GM10266 (cell line): Measurements from ENCODE around the gene SUPT7L.

Experiments
- DNase-seq: peaks from one replicate; pipeline ENCODE4 v3.0.0; 2012; ENCODE audit errors: extremely low spot score
- TF ChIP-seq, protein P1 (sequence below): IDR thresholded peaks from 2 replicates; pipeline ENCODE4 v1.5.1; 2012; ENCODE audit warnings: mild to moderate bottlenecking, low read depth; ENCODE audit not compliant: control insufficient read depth, insufficient read depth; ENCODE audit errors: missing control alignments

The SUPT7L gene

DNA sequence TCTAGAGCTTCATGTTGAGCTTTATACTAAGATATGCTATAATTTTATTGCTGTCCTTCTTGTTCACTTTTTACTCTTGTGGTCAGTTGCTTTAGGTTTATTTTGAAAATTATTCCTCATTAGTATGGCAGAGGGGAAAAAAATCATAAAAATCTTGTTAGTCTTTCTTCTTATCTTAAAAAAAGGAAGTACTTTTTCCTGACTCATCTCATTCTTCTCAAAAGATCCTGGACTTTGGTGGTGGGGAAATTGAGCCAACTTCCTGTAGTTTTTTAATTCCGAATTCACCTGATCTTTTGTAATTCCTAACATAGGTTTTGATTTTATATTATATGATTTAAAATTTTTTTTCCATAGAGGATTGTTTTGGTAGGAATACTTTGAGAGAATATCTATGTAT lies 4.0 kb upstream of the SUPT7L start:
- DNase-seq = no peak
- TF ChIP-seq, protein P1, sequence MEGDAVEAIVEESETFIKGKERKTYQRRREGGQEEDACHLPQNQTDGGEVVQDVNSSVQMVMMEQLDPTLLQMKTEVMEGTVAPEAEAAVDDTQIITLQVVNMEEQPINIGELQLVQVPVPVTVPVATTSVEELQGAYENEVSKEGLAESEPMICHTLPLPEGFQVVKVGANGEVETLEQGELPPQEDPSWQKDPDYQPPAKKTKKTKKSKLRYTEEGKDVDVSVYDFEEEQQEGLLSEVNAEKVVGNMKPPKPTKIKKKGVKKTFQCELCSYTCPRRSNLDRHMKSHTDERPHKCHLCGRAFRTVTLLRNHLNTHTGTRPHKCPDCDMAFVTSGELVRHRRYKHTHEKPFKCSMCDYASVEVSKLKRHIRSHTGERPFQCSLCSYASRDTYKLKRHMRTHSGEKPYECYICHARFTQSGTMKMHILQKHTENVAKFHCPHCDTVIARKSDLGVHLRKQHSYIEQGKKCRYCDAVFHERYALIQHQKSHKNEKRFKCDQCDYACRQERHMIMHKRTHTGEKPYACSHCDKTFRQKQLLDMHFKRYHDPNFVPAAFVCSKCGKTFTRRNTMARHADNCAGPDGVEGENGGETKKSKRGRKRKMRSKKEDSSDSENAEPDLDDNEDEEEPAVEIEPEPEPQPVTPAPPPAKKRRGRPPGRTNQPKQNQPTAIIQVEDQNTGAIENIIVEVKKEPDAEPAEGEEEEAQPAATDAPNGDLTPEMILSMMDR = no peak

DNA sequence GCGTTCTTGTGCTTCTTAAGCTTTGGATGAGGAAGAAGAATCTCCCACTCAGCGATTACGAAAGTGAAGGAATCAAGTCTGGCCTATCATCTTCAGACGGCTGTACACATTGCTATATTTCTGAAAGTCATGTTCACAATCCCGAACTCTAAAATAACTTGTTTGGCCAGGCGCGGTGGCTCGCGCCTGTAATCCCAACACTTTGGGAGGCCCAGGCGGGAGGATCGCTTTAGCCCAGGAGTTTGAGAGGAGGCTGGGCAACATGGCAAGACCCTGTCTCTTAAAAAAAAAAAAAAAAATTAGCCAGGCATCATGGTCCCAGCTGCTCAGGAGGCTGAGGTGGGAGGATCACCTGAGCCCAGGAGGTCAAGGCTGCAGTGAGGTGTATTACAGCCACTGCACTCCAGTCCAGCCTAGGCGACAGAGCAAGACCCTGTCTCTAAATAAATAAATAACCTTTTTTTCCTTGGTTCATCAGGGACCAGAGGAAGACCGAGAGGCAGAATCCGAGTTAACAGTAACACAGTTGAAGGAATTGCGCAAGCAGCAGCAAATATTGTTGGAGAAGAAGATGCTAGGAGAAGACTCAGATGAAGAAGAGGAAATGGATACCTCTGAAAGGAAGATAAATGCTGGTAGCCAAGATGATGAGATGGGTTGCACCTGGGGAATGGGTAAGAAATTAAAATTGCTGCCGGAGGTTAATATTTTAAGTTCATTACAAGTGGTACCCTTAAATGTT lies 1.4 kb upstream of the SUPT7L start:
- TF ChIP-seq, protein P1 = no peak
- no peak for DNase-seq

DNA sequence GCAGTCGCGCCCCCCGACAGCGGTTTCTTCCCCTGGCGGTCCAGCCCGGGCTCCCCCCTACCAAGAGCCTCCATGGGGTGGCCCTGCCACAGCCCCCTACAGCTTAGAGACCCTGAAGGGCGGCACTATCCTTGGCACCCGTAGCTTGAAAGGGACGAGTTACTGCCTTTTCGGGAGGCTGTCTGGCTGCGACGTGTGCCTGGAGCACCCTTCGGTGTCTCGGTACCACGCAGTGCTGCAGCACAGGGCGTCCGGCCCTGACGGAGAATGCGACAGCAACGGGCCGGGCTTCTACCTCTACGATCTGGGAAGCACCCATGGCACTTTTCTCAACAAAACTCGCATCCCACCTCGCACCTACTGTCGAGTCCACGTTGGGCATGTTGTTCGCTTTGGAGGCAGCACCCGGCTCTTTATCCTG lies 750 bp upstream of the SUPT7L start:
- TF ChIP-seq, protein P1 = no peak
- no peak for DNase-seq

DNA sequence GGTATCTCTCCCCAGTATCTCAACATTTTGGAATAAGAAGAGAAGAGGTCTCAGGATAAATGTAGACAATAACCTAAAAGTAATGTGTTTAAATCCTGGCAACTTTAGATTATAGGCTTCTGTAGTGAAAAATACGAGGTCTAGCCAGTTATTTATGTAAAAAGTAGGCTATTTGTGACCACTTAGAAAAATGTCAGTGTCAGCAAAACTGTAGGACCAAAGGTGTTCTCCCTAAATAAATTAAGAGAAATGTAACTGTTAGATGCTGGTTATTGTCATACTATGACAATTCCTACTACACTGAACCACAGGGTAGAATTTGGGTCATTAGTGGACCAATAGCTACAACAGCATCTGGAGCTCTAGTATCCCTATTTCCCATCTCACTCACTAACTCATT lies 2.0 kb downstream of the SUPT7L start:
- DNase-seq = no peak
- TF ChIP-seq, protein P1 = no peak

DNA sequence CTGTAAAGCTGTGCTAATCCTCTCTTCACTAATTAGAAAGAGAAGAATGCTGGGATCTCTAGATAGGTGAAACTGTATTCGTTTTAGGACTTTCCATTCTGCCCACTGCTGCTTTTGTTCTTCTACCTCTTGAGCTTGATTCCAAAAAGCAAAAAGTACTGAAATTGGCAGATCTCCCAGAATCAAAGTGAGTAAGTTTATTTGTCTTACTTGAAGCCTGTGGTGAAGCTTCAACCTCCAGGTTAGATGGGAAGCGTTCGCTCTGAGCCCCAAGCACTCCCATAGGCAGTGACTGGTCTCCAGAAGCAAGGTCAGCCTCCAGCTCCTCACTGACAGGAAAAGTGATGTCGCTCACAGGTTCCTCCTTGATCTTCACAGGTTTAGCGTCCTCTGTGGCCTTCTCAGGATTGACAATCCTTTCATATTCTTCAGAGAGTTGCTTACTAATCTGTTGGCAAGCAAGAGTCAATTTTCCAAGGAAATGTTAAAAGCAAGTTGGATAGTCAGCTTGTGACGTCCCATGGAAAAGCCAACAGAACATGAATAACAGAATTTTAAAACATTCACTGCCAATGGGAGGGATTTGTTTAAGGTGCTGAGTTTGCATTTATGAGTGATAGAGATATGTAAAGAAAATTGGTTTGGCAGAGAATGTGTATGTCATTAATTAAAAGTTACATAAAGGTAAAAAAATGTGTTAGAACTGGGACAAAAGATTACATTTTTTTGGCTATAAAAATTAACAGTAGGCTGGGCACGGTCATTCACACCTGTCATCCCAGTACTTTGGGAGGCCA lies 8.1 kb downstream of the SUPT7L start:
- TF ChIP-seq, protein P1 = no peak
- DNase-seq = no peak

DNA sequence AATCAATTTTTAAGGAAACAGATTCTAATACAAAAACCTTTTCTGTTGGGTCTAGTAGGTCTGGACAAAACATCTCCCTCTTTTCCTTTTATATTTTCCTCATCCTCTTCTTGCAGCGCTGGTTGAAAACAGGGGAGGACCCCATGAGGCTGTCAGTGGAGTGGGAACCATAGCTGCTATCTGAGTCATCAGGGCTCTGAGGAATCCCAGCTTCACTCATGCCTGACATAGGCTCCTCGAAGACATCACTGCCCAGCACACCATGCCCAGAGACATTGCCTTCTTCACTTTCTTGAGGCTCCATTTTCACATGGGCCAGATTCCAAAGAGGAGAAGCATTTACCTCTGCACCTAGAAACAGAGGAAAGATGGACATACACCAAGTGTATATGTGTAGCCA lies 10.0 kb downstream of the SUPT7L start:
- no peak for DNase-seq
- TF ChIP-seq, protein P1 = no peak

DNA sequence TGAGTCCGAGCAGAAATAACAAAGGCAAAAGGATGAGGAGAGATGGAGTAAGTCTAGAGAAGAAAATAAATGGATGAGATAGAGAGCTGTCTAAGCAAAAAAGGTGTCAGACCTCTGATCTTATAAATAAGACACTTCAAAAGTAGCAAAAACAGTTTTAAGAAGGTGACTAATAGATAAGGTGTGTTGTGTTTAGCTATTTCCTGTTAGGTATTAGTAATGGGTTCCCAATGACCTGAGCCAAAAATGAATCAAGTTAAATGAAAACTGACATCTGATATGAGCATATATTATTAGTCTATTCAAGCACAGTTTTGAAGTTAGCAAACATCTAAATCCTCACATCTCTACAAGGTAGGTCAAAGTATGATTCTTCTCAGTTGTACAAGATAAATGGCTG lies 10.6 kb downstream of the SUPT7L start:
- TF ChIP-seq, protein P1 = no peak

More for the DNA sequence above, 10.6 kb downstream of the SUPT7L start:
- DNase-seq = no peak
